ENCODE measurements around the gene OGFR.

OGFR gene

GRCh38 chr20:62827311-62828038 lies 22.8 kb downstream of the OGFR start:
- FAIRE-seq = no peak

DNA sequence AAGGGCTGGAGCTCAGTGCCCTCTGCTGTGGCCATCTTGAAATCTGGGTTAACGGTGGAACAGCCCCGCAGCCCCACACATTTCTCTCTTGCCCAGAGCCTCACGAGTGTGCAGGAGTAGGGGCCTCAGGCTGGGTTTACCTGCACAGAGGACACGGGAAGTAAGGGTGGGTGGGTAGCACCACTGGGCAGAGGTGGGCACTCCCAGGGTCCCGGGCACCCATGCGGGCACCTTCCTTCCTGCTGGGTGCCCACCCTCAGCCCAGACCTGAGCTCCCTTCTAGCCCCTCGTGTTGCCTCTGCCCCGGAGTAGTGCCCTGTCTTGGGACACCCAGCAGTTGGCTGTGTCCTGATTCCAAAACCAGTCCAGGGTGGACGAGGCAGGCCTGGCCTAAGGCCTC lies 23.4 kb downstream of the OGFR start:
- no peak for FAIRE-seq

DNA sequence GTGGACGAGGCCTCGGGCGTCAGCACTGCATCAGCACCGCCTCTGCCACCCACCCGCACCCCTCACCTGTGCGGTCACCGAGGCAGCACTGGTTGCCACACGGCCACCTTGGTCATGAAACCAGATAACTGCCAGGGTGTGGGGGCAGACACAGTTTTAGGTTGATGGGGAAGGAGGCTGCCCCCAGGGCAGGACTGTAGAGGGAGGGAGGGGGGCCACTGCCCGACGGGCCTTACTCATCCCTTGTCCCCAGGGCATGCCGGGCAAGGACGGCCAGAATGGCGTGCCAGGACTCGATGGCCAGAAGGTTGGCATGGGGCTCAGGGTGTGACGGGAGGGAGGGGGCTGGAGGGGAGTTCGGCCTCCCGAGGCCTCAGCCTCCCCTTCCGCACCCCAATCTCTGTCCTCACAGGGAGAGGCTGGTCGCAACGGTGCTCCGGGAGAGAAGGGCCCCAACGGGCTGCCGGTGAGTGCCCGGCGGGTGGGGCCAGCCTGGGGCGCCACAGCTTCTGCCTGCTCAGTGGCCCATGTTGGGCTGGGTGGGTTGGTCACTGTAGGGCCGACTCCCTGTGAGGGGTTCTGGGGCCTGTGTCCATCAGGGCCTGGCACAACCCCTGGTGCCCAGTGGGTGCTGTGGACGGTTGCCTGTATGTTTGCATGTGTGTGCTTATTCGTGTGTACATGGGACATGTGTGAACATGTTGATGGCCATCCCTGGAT lies 24.0 kb downstream of the OGFR start:
- FAIRE-seq = no peak

GRCh38 chr20:62829231-62830230 lies 24.9 kb downstream of the OGFR start:
- no peak for FAIRE-seq

DNA sequence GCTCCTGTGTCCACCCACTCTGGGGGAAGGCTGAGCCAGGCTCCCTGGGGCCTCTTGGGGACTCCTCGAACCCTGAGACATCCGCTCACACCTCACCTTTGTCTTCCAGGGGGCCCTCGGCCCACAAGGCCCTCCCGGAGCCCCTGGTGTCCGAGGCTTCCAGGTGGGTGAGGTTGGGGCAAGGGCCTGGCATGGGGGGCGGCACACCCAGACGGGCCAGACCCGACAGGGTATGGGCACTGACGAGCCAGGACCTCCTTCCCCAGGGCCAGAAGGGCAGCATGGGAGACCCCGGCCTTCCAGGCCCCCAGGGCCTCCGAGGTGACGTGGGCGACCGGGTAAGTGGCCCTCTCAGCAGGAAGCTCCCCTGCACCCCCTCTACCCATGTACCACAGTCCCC lies 25.6 kb downstream of the OGFR start:
- no peak for FAIRE-seq

GRCh38 chr20:62830821-62831220 lies 26.2 kb downstream of the OGFR start:
- no peak for FAIRE-seq

DNA sequence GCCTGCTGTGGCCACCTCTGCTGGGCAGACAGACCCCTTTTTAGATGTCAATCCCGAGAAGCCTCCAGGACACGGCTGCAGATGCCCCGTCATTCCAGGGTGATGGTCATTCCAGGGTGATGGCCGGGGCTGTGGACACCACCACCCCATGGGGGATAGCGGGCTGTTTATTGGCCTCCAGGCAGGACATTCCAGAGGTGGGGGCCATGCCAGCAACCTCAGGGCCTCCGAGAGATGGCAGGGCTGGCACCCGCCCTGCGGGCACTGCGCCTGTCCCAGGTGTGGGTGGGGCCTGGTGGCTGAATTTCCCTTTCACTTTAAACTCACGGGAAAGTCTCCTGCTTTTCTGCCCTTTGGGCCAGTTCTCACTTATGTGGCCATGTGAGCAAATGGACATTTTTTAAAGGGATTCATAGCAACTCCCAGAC lies 26.7 kb downstream of the OGFR start:
- FAIRE-seq = no peak

DNA sequence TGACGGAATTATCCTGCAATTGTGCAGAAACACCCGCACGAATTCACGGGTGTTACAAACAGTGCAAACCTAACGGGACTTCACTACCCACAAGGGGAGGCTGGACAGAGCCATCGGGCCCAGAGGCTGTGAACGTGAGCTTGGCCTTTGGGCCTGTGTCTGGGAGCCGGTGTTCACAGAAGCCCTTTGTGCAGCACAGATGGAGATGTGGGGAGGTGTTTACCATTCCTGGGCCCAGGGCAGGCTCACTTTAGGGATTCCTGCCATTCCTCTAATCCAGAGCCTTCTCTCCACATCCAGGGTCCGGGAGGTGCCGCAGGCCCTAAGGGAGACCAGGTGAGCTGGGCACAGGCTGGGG lies 27.2 kb downstream of the OGFR start:
- FAIRE-seq = no peak

DNA sequence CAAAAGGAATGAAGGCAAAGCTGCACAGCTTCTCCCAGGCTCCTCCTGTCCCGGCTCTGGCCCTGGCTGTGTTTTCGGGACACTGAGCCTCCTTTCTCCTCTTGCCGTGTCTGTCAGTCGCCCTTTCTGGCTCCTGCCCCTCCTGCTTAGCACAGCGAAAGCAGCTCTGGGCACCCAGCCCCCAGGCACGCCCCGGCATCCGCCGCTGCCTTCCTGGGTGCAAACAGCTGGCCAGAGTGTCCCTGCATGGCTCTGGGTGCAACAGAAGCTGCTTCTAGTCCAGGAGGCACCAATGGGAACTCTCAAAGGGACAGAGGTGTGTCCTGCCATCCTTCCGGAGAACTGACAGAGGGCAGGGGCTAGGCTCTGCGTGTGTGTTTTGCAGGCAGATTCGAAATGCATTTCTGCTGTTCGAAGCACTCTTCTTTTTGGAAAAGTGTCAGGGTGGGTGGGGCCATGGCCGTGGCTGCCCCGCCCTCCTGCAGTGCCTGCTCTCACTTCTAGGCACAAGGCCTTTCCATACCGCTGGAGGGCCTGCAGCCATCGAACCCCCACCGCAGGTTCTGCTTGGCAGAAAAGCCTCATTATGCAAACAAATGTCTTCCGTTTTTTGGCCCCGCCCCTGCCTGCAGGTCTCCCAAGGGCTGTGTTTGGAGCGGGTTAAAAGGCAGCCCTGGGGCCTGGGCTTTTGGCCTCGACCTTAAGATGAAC lies 27.7 kb downstream of the OGFR start:
- no peak for FAIRE-seq

DNA sequence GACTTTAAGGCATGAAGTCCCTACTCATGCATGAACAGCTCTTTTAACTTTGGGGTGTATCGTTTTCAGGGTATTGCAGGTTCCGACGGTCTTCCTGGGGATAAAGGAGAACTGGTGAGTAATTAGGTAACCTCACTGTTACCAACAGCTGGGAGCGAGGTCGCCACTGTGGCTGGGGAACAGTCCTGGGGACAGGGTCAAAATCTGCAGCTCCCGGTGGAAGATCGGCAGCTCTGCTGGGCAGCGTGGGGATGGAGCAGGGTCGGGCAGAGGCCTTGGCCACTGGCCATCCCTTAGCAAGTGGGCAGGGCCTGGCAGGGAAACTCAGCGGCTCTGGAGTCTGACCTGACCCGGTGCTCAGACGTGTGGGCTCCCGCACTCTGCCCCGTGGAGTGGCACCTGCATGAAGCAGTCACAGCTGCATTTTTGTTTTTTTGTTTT lies 28.3 kb downstream of the OGFR start:
- no peak for FAIRE-seq

GRCh38 chr20:62834967-62835730 lies 30.5 kb downstream of the OGFR start:
- FAIRE-seq = no peak

GRCh38 chr20:62835931-62836861 lies 31.6 kb downstream of the OGFR start:
- FAIRE-seq = no peak

GRCh38 chr20:62836967-62837490 lies 32.4 kb downstream of the OGFR start:
- FAIRE-seq = no peak

DNA sequence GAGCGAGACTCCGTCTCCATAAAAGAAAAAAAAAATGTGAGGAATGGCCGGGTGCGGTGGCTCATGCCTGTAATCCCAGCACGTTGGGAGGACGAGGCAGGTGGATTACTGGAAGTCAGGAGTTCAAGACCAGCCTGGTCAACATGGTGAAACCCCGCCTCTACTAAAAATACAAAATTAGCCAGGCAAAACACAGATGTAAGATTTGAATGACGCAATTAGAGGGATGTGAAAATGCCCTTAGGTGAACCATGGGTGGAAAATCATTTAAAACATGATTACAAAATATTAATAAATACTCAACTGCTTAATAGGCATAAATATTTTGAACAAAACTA lies 33.1 kb downstream of the OGFR start:
- FAIRE-seq = no peak

- FAIRE-seq = no peak
Measured at GRCh38 chr20:62838128-62838891, 33.7 kb downstream of the OGFR start.

DNA sequence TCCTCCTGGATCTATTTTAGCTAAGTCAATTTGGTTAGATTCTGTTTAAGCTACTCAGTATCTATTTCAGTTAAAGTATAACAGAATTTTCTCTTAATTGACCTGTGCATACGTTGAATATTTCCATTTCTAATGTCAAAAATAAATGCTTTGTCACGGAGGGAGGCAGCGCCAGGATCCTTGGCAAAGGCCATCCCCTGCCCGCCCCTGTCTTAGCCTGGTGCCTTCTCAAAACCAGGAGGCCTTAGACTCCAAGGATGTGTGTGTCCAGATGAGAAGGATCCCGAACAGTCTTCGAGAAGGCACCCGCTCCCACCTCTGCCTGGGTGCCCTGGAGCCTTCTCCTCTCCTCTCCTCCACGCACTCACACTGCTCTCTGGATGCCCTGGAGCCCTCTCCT lies 34.6 kb downstream of the OGFR start:
- no peak for FAIRE-seq

DNA sequence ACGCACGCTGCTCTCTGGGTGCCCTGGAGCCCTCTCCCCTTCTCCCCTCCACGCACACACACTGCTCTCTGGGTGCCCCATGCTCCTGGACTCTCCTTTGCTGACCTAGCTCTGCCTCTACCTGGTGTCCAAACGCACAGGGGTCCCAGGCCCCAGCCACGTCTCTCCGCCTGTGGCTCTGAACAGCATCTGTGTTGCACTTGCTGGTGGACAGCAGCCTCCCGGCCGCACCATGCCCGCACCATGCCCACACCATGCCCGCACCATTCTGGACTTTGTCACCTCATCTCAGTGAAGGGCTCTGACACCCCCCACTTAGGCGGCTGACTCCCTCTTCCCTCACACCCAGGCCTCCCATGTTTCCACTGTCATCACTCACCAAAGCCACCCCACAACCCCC lies 35.2 kb downstream of the OGFR start:
- FAIRE-seq = no peak

DNA sequence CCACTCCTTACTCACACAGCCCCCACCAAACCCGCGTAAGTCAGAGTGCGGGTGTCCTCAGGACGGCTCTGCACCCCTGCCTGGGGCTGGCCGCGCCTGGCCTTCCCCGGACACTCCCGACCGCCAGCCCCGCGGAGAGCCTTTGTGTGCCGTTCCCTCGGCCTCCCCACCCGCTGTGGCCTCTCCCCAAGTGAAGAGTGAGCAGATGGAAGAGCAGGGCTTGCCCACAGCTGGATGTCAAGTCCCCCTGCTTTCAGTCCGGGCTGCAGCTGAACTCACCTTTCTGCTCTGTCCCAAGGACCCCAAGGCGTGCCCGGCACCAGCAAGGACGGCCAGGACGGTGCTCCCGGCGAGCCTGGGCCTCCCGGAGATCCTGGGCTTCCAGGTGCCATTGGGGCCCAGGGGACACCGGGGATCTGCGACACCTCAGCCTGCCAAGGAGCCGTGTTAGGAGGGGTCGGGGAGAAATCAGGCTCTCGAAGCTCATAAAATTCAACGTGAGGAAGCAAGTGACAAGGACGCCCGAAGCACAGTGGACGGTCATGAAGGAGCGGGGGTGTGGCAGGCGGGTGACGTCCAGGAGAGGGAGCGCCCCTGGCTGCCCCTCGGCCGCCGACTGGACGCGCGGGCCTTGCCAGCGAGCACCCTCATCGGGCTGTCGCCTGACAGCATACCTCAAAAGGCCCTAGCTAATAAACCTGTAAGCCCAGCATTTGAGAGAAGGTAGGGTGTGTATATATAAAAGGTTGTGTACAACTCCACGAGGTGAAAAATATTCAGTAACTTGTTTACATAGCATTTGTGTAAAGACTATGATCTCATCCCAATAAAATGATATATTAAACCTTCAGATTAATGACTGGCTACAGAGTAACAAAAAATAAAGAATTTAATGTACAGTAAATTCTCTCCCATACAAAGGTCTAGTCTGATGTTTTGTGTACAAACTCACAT lies 35.9 kb downstream of the OGFR start:
- FAIRE-seq = no peak

Data from islet of Langerhans (tissue), 1 donor.